GM13976 (cell line): ENCODE measurements around the gene CIB1.
"Not testable (repeated sequence)": the region's sequence is repeated elsewhere in the genome, so short reads cannot be mapped to it uniquely, and the experiment has no call there.

ENCODE experiments used
- DNase-seq: peaks from one replicate; pipeline ENCODE4 v3.0.0; 2012; ENCODE audit warnings: low spot score
- in situ Hi-C: fragments of 300-500 bp; cut with MboI; formaldehyde crosslinking; loops from one replicate; pipeline ENCODE4 v1.12.0; 2022; ENCODE audit warnings: low sequenced_read_pairs, mixed read lengths, inconsistent platforms; ENCODE audit not compliant: unreplicated experiment
- TF ChIP-seq, protein P1 (sequence below): IDR thresholded peaks from 2 replicates; pipeline ENCODE4 v1.5.1; 2012; ENCODE audit warnings: borderline replicate concordance, mild to moderate bottlenecking; ENCODE audit not compliant: insufficient read depth; ENCODE audit errors: extremely low read depth, missing control alignments, control extremely low read depth

The CIB1 gene

GRCh38 chr15:90188914-90189748 lies 44.6 kb downstream of the CIB1 start:
- in situ Hi-C loops: no loop called here
- no peak for DNase-seq
- TF ChIP-seq, protein P1, sequence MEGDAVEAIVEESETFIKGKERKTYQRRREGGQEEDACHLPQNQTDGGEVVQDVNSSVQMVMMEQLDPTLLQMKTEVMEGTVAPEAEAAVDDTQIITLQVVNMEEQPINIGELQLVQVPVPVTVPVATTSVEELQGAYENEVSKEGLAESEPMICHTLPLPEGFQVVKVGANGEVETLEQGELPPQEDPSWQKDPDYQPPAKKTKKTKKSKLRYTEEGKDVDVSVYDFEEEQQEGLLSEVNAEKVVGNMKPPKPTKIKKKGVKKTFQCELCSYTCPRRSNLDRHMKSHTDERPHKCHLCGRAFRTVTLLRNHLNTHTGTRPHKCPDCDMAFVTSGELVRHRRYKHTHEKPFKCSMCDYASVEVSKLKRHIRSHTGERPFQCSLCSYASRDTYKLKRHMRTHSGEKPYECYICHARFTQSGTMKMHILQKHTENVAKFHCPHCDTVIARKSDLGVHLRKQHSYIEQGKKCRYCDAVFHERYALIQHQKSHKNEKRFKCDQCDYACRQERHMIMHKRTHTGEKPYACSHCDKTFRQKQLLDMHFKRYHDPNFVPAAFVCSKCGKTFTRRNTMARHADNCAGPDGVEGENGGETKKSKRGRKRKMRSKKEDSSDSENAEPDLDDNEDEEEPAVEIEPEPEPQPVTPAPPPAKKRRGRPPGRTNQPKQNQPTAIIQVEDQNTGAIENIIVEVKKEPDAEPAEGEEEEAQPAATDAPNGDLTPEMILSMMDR: no peak

DNA sequence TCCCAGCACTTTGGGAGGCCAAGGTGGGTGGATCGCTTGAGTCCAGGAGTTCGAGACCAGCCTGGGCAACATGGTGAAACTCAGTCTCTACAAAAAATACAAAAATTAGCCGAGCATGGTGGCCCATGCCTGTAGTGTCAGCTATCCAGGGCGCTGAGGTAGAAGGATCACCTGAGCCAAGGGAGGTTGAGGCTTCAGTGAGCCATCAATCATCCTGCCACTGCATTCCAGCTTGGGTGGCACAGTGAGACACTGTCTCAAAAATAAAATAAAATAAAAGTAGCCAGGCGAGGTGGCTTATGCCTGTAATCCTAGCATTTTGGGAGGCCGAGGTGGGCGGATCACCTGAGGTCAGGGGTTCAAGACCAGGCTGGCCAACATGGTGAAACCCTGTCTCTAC lies 45.7 kb downstream of the CIB1 start:
- in situ Hi-C loops: not testable (repeated sequence)

GRCh38 chr15:90187257-90187868 lies 46.4 kb downstream of the CIB1 start:
- in situ Hi-C loops: no loop called here
- TF ChIP-seq, protein P1: no peak
- DNase-seq: no peak

More for the DNA sequence above, 45.7 kb downstream of the CIB1 start:
- DNase-seq: not testable (repeated sequence)

DNA sequence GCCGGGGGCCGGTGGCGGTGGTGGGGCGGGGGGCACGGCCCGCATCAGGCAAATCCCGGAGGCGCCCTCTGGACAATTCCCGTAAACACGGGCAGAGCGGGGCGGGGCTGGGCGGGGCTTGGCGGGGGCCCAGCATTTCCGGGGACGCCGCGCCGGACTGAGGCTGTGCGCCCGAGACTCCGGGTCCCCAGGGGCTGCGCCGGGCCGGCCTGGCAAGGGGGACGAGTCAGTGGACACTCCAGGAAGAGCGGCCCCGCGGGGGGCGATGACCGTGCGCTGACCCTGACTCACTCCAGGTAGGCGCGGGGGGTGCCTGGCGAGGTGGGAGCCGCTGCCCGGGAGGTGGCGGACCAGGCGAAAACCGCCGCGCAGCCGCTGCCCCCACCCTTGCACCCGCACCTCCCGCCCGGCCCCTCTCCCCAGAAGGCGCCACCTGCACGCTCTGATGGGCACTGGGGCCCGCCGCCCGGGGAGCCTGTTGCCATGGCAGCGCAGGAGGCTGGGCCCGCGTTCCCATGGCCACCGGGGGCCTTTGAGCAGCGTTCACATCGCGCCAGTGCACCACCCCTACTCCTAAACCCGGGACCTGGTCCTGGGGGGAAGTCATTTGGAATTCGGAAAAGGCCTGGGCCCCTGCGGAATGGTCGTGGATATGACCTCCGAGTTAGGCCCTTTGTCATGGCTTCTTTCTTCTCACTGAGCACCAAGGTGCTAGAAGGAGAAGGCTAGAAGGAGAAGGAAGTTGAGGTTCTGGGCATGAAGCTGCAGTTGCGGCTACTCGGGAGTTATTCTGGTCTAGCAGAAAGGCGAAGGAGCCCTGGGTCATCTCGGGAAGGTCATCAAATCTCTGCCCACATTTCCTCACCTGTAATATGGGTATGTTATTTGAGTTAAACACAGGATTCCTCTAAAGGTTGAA lies 48.7 kb downstream of the CIB1 start:
- TF ChIP-seq, protein P1: no peak
- in situ Hi-C loops: no loop called here

DNA sequence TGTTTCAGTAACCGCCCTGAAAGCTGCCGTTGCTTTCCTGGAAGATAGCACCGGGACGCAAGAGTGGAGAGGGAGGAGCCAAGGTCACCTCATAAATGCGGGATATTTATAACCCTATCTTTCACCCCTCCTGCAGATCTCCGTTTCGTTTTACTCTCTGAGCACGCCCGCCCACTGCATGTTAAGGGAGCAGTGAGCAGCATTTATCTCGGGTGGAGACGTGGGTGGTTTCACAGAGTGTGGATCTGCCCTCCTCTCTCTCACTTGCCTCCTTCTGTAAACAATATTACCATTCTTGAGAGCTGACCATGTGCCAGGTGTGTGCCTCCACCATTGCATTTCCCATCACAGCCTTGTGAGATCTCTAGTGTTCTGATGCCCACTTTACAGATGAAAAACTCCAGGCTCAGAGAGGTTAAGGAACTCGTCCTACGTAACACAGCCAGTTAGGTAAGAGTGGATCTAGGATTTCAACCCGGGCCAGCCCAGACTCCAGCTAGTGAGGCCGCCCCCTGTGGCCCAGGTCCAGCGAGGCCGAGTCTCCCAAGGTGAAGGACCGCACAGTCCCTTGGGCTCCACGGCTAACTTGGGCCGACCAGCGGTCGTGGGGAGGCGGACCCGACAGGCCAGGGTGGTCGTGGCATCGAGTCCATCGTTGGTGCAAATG lies 49.5 kb downstream of the CIB1 start:
- in situ Hi-C loops: no loop called here
- peak; percentile 77 for DNase-seq
- TF ChIP-seq, protein P1: no peak

More for the DNA sequence above, 48.7 kb downstream of the CIB1 start:
- DNase-seq: peak; percentile 88

DNA sequence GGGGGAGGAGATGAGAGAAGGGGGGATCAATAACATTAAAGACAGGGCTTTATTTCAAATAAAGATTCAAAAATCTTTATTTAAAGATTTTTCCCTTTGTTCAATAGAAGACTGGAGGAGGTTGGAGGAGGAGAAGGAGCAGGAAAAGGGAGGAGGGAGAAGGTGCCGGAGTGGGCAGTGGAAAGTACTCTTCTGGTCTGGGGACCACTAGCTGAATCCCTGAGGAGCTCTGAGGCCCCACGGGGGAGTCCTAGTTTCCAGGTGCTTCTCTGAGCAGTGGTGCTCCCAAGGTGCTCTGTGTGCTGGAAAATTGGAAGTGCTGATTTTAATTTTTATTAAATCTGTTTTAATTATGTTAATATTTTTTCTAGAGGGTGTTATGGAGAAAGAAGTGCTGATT lies 52.0 kb downstream of the CIB1 start:
- TF ChIP-seq, protein P1: no peak
- in situ Hi-C loops: no loop called here
- DNase-seq: no peak
